ENCODE data around the gene CALML4.
"Not testable (repeated sequence)": the region's sequence is repeated elsewhere in the genome, so short reads cannot be mapped to it uniquely, and the experiment has no call there.

Gene CALML4, protein sequence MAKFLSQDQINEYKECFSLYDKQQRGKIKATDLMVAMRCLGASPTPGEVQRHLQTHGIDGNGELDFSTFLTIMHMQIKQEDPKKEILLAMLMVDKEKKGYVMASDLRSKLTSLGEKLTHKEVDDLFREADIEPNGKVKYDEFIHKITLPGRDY

DNA sequence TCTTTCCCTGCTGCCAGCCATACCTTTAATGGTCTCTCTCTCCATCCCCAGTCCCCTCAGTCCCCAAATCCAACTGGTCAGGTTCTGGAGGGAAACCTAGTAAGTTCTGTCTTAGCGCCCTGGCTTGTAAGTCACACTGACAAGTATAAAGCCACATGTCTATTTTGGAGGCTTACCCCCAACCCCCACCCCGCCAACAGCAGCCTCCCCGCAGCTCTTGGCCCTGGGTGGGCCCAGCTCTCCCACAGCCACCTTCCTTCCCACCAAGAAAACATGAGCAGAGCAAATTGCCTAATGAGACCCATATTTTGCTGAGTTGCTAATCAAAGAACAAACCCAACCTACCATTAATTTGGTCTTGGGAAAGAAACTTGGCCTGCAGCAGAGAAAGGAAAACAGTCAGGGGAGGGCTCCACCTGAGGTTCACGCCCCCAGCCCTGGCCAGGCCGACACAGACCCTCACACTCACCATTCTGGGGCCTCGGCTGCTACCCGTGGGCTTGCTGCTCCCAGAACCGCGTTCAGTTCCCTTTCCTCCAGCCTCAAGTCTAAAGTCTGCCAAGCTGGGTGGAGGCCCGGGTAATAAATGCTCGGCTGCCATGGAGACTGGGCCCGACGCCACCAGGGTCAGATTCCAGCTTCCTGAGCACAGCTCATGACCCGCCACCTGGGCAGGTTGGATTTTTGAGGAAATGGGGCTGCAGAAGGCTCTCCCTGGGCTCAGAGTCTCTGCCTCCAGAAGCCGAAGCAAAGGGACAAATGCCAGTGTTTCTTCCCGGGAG, at the start of gene CALML4:
Gene CALML4 (minus strand): TSS at position 557 of the 782 bp plus-strand sequence. CDS start 85 bp downstream, at position 472.
- DNase-seq (ENCODE audit: low read depth in 2 of 2), result no peak

DNA sequence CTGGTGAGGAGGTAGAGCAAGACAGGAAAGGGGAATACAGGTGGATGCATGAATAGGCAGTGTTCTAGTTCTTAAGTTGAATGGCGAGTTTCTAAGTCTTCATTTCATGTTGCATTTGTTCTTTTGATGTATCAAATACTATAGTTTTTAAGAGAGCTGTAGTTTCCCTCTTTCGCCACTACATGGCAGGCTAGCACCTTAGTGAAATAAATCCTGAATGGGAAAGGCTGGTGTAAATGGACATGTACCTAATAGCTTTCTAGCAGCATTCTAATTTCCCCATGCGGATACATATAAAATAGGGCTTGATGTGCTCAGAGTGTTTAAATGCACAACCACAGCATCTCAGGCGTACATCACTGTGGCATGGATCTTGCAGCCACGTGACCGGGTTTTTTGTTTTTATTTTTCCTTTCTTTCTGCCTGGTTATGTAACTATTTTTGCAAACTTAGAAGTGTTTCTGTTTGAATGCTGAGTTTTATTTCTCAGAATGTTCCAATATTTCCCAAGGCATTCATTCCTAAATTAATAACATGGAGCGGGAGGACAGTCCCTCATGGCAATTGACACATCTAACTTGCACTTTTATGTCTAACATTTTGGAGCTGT, 47.9 kb upstream of the CALML4 start:
- peak; percentile 56 to 57 for DNase-seq (ENCODE audit: low read depth in 2 of 2)

DNA sequence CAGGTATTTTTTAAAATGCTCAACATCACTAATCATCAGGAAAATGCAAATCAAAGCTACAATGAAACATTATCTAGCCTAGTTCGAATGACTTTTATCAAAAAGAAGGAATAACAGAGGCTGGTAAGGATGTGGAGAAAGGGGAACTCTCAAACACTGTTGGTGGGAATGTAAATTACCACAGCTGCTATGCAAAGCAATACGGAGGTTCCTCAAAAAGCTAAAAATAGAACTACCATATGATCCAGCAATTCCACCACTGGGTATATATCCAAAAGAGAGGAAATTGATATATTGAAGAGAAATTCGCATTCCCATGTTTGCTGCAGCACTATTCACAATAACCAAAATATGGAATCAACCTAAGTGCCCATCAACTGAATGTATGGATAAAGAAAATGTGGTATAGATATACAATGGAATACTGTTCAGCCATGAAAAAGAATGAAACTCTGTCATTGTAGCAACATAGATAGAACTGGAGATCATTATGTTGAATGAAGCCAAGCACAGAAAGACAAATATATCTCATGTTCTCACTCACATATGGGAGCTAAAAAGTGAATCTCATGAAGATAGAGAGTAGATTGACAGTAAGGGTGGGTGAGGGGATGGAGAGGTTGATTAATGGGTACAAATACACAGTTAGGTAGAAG, 44.1 kb upstream of the CALML4 start:
- no peak for DNase-seq (ENCODE audit: low read depth in 2 of 2)

DNA sequence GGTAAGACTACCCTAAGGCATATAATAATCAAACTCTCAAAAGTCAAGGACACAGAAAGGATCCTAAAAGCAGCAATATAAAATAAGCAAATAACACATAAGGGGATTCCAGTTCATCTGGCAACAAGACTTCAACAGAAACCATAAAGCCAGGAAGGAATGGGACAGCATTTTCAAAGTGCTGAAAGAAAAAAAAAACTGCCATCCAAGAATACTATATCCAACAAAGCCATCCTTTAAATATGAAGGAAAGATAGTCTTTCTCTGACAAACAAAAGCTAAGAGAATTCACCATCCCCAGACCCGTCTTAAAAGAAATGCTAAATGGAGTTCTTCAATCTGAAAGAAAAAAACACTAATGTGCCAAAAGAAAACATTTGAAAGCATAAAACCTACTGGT, 39.1 kb upstream of the CALML4 start:
- no peak for DNase-seq (ENCODE audit: low read depth in 2 of 2)

DNA sequence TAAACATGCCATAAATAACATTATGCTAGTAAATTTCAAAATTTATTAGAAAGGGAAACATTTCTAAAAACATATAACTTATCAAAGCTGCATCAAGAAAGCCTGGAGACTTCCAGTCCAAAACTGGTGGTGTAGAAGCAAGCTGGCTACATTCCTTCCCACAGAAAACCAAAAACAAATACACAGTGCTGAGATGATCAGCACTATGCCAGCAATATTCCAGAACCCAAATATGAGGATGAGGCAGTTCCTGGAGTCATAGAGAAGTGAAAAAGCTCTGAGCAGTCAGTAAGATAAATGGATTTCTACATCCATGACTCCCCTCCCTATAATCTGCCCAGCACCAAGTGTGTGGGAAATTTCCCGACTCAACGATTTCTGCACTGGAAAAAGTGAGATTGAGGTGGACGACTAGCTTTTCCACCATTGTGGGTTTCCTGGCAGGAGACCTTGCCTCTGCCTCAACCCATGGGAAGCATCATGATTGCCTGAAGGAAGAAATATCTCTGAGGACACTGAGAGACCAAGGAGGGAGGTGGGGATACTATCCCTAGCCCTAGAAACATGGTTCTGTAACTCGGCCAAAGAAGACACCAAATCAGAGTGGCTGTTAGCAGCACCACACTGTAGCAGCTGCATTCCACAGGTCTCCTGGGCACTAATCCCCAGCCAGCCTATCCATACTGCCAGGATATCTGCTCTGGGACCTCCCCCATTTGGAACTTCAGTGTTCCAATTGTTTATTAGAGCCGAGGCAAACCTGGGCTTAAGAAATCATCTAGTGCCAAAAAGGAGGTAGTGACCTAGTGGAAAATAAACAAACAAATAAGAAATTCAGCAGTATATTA, 36.2 kb upstream of the CALML4 start:
- DNase-seq (ENCODE audit: low read depth in 2 of 2), result no peak

DNA sequence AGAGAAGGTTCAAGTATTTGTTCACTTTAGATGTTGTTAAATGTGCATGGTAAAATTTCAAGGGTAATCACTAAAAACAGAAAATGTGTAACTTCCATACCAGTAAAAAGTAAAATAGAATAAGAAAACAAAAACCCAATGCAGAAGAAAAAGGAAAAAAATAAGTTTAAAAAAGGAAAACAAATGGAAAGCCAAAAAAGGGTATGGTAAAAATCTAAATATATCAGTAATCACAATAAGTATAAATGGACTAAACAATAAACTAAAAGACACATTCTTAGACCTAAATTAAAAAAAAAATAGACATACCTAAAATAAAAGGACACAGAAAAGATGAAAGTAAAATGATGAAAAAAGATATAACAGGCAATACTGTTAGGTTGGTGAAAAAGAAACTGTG, 33.9 kb upstream of the CALML4 start:
- no peak for DNase-seq (ENCODE audit: low read depth in 2 of 2)

DNA sequence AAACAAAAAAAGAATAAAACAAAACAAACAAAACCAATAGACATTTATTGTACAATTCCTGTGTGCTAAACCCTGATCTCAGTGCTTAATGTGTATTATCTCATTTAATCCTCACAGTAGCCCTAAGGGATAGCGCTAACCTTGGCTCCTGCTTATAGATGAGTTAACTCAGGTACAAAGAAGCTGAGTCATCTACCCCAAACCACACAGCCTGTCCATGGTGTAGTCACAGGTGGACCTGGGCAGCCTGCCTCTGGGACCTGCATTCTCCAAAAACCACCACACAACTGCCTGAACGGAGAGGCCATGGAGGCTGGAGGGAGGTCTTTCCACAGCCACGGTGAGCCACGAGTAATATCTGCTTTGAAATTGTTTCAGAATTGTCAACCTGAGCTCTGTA, 29.9 kb upstream of the CALML4 start:
- DNase-seq (ENCODE audit: low read depth in 2 of 2), result no peak

DNA sequence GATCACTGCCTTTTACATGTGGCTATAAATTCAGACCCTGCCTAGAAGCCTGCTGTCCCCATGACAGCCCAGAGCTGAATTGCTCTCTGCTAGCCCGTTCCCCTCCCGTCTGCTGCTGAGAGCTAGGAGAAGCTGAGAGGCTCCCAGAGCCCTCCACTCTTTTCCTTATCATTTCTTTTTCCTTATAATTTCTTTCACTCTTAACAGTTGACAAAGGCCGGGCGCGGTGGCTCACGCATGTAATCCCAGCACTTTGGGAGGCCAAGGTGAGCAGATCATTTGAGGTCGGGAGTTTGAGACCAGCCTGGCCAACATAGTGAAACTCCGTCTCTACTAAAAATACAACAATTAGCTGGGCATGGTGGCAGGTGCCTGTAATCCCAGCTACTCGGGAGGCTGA, 29.4 kb upstream of the CALML4 start:
- DNase-seq (ENCODE audit: low read depth in 2 of 2), result not testable (repeated sequence)

DNA sequence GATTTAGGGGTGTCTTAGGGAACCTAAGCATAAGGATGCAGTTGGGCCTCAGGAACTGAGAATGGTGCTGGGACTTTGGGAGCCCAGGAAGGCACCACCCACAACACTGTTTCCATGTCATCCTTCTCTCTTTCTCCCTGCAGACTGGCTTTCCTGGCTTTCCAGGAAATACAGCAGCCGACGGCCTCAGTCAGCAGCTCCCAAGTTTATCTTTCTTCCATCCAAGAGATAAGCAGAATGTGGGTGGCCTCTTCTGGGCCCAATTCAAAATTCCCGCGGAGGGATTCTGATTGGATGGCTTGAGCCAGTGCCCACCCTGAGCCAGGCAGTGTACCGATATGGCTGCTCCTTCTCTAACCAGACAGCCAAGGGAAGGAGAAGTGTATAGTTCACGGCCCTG, 28.9 kb upstream of the CALML4 start:
- no peak for DNase-seq (ENCODE audit: low read depth in 2 of 2)

DNA sequence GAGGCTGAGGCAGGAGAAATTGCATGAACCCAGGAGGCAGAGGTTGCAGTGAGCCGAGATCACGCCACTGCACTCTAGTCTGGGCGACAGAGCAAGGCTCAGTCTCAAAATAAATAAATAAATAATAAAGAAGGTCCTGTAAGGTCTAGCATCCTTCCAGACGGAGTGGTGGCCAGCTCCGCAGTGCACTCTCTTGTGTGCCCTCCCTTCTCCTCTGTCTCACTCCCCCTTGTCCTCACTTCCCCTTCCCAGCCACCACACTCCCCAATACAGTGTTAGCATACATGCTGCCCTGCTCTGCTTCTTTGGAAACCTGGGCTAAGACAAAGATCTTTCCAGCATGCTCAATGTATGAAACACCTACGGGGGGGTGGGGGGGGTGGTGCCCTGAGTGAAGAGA, 27.8 kb upstream of the CALML4 start:
- no peak for DNase-seq (ENCODE audit: low read depth in 2 of 2)

DNA sequence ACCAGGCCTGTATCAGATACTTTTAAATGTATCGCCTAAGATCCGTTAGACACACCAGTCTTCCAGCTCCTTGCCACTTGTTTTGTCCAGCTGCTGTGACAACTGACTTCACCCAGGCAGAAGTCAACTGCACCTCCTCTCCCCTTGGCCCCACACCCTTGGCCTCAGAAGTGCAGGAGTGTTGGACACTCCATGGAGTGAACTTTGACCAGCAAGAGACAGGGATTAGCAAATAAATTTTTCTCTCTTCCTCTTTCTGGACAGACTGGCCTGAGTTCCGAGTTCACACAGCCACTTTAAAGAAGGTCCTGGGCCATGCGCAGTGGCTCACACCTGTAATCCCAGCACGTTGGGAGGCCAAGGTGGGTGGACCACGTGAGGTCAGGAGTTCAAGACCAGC, 27.3 kb upstream of the CALML4 start:
- DNase-seq (ENCODE audit: low read depth in 2 of 2), result no peak

DNA sequence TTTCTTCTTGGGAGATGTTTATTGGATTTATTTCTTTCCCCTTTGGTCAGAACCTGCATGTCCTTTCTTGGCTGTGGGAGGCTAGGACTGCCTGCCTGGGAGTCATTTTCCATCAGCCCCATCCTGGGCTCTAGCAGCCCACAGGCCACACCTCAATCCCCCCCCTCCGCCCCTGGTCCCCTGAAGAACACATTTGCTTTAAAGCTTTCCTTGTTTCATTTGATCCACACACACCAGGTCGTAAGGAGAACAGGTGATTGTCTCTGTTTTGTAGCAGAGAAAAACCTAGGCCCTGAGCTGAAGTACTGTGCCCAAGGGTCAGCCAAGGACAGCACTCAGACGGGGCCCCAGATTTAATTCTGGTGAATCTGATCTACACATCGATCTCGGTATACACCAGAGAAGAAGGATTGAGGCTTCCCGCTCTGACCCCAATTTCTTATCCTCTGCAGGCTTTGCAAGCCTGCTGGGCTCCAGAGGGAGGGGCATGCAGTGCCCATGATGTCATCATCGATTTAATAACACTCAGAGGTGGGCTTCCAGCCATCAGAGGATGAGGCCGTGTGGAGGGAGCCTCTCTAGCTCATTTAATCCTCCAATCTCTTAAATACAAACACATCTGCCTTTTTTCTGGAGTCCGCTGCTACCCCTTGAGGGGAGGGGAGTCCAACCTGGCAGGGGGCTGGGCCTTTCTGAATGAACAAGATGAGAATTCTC, 26.1 kb upstream of the CALML4 start:
- DNase-seq (ENCODE audit: low read depth in 2 of 2), result no peak

DNA sequence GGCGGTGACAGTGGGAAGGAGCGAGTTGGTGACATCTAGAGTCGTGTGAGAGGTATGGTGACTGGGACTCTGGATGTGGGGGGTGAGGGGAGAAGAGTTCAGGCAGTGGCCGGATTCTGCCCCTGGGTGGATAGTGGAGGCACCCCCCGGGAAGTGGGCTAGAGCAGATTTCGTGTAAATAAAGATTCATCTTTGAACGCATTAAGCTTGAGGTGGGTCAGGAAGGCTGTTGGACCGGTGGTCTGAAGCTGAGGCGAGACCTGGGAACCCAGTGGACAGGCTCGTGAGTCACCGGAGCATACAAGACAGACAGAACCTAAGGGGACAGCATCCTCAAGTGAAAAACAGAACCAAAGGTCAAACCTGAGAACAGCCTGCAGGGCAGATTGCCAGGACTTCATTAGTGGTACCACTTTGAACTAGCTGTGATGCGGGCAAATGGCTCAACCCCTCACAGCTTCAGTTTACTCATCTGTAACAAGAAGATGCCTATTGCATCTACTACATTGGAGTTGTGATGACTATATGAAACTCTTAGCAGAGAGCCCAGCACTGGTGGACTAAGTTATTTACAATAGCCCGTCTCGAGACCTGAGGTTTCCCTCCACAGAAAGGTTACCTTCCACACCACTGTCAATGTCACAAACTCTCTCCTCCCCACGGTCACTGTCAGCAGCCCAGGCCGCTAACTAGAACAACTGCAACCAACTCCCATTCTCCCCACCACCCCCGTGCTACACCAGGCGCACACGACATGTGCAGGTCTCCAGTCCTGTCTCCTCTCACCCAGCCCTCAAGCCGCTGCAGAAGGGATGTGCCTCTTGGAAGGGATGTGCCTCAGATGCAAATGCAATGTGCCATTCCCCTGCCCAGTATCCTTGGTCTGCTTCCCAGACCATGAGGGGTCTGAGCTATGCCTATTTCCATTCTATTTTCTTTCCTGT, 25.3 kb upstream of the CALML4 start:
- no peak for DNase-seq (ENCODE audit: low read depth in 2 of 2)

DNA sequence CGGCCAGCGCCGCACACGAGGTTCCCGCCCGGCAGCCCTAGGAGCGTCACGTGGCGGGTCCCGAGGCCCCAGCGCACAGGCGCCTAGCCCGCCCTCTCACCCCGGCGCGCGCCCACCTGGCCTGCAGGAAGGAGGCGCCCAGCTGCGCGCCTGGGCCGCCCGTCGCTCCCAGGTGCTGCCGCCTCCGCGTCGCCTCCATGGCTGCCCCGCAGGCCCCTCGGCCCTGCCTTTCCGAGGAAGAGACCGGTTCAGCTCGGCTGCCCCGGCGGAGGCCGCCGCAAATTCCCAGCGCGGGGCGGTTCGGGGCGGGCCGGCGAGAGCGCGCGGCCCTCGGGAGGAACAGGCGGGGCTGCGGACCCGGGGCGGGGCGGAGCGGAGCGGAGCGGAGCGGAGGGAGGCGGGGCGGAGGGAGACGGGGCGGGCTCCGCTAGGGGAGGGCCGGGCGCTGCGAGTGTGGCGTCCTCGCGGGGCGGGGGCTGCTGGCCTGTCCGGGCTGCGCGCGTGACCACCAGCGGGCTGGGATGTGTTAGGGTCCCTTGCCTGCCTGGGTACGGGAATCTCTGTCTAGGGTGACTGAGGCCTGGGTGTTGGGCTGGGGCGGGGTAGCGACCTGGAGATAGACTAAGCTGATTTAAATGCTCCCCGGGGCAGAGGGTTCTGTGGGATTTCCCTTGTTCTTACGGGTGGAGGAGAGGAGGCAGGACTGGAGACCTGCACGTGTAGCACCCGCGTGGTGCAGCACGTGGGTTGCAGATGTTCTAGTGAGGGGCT, 24.4 kb upstream of the CALML4 start, which contains the start of gene CLN6:
Gene CLN6 (minus strand): TSS at position 343 of the 771 bp plus-strand sequence. CDS start 144 bp downstream, at position 199.
- peak; percentile 30 to 50 for DNase-seq (ENCODE audit: low read depth in 2 of 2)

DNA sequence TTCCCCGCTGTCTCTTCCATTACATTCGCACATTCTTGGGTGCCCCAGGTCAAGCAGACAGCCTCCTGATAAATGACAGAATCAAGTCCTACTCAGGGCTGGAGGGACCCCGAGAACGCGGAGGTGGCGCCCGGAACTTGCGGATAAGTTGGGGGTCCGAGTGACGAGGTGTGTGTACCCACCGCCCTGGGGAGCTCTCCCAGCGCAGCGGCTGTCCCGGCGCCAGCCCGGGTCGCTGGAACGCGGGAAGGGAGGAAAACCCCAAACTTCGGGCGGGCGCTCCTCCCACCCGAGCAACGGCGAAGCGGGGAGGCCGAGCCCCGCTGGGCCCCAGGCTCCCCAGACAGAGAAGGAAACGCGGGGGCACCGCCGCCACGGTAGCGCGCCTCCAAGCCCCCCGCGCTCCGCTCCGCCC, 23.8 kb upstream of the CALML4 start:
- no peak for DNase-seq (ENCODE audit: low read depth in 2 of 2)

DNA sequence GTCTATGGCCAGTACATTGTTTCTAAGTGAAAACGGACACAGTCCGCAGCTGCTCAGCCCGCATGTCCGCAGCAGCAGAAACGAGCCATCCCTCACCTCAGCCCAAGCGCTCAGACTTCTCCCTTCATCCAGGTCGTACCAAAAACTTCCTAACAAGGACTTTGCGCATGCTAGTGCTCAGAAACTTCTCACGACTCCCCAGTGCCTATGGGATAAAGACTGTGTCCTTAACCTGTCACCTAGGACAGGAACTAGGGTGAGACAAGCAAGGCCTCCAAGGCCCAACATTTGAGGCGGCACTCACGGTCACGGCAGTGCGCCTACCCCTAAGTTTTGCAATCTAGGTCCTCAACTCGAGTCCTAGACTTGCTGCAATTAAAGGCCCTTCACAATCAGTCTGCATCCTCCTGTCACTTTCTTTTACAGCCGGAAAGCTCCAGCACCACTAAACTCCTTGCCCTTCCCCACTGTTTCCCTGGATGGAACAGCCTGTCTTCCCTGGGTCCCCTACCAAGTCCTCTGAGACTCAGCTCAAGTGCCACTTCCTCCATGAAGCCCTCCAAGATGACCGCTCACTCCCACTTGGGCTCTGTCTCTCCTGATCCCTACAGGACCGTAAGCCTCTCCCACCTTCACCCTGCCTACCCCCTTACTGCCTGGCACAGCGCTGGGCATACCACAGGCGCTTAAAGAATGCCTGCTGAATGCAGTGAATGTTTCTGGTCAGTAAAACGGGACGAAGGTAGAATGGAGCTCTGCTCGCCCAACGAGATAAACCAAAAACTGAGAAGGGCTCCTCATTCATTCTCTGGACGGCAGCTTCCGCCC, 23.2 kb upstream of the CALML4 start:
- no peak for DNase-seq (ENCODE audit: low read depth in 2 of 2)

DNA sequence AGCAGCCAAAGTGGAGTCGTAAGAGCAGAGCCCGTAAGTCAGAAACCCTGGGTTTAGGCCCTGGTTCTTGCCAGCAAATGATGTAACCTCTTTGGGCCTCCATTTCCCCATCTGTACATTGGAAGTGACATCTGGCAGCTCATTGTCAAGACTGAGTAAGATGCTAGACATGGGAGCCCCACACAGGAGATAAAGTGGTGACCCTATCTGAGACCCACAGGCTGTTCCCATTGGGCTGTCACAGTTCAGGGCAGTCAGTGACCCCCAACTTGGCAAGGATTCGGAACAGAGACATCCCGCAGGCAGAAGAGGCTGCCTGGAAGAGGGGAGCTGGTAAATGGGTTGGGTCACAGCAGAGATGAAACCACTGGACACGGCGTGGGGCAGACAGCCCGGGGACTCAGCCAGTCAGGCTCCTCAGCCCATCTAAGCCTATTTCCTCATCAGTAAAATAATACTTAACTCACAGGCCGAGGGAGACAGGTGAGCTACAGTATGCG, 22.6 kb upstream of the CALML4 start:
- DNase-seq (ENCODE audit: low read depth in 2 of 2), result no peak

DNA sequence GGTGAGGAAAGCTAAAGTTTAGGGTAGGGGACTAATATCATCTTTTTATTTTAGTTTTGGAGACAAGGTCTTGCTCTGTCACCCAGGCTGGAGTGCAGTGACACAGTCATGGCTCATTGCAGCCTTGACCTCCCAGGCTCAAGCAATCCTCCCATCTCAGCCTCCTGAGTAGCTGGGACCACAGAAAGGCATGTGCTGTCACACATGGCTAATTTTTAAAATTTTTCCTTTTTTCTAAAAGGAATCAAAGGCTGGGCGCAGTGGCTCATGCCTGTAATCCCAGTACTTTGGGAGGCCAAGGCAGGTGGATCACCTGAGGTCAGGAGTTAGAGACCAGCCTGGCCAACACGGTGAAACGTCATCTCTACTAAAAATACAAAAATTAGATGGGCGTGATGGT, 20.3 kb upstream of the CALML4 start:
- not testable (repeated sequence) for DNase-seq (ENCODE audit: low read depth in 2 of 2)
